ENCODE data around the gene TIGD6. TPM values are rescaled to one million over a fixed set of nuclear protein-coding genes. Genes with fewer than 3 reads are reported as not detected.
"Not testable (repeated sequence)": the region's sequence is repeated elsewhere in the genome, so short reads cannot be mapped to it uniquely, and the experiment has no call there.

The TIGD6 gene
- total RNA-seq, 2 donors from 2014 or later, result 1.4 to 2.0 TPM

DNA sequence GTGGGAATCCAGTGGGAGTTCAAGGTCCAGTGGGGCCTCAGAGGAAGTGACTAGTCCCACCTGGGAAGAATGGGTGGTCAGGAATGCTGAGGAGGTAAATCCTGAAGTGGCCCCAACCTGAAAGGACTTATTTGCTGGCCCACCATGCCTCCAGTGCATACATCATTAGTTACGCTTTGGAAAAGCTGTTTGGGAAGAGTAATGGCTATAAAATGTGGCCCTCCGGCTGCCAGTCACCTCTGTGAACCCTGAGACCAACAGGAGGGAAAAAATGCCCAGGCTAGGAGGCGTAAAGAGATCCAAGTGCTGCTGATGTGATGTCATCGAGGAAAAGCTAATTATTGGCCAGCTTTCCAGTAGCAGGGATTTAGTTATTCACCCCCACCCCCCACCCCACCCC is 42.6 kb downstream of the TIGD6 start:
- no peaks in the 10 kb centered on the region for H3K9me3 ChIP-seq (ENCODE audit: control insufficient read depth, low read length, poor library complexity, severe bottlenecking)
- Mint-ChIP-seq H3K27ac (no peak overlapping the region), H3K4me3 (no peak overlapping the region), H3K36me3 (ENCODE audit: low read depth) (peaks cover 2% of the 10 kb centered on the region), H3K4me1 (peaks cover 31% of the 10 kb centered on the region), H3K27me3 (no peaks in the 10 kb centered on the region)
- no peak for DNase-seq
- ATAC-seq, result no peak

DNA sequence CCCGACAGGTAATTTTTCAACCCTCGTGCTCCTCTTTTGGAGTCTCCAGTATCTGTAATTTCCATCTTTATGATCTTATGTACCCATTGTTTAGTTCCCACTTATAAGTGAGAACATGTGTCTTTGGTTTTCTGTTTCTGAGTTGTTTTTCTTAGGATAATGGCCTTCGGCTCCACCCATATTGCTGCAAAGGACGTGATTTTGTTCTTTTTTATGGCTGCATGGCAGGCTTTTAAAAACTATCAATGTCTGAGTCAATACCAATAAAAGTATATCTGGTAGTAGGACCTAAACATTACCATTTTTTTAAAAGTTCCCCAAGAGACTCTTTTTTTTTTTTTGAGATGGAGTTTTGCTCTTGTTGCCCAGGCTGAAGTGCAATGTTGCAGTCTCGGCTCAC is 43.8 kb downstream of the TIGD6 start:
- Mint-ChIP-seq H3K27ac (no peak overlapping the region), H3K36me3 (ENCODE audit: low read depth) (no peaks in the 10 kb centered on the region), H3K27me3 (peaks cover 2% of the 10 kb centered on the region), H3K4me3 (no peak overlapping the region), H3K4me1 (peaks cover 22% of the 10 kb centered on the region)
- DNase-seq, result no peak
- H3K9me3 ChIP-seq (ENCODE audit: control insufficient read depth, low read length, poor library complexity, severe bottlenecking), result no peaks in the 10 kb centered on the region
- no peak for ATAC-seq

DNA sequence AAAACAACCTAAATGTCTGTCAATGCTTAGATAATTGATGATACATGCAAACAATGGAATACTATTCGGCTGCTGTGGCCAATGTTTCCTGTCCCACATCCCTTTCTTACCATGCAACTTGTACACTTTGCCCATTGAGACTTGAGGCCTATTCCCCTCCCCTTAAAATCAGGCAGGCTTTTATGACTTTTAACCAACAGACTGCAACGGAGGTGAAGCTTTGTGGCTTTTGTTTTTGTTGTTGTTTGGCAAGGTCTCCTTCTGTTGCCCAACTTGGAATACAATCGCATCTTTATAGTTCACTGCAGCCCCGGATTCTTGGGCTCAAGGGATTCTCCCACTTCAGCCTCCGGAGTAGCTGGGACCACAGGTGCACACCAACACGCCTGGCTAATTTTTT is 45.7 kb downstream of the TIGD6 start:
- no peaks in the 10 kb centered on the region for H3K9me3 ChIP-seq (ENCODE audit: control insufficient read depth, low read length, poor library complexity, severe bottlenecking)
- peaks cover 11% of the 10 kb centered on the region for H3K27me3 Mint-ChIP-seq
- no peak overlapping the region for H3K27ac Mint-ChIP-seq
- DNase-seq (no peak), ATAC-seq (no peak)
- no peak overlapping the region for H3K4me3 Mint-ChIP-seq
- no peaks in the 10 kb centered on the region for H3K36me3 Mint-ChIP-seq (ENCODE audit: low read depth)
- H3K4me1 Mint-ChIP-seq, result peaks cover 8% of the 10 kb centered on the region

DNA sequence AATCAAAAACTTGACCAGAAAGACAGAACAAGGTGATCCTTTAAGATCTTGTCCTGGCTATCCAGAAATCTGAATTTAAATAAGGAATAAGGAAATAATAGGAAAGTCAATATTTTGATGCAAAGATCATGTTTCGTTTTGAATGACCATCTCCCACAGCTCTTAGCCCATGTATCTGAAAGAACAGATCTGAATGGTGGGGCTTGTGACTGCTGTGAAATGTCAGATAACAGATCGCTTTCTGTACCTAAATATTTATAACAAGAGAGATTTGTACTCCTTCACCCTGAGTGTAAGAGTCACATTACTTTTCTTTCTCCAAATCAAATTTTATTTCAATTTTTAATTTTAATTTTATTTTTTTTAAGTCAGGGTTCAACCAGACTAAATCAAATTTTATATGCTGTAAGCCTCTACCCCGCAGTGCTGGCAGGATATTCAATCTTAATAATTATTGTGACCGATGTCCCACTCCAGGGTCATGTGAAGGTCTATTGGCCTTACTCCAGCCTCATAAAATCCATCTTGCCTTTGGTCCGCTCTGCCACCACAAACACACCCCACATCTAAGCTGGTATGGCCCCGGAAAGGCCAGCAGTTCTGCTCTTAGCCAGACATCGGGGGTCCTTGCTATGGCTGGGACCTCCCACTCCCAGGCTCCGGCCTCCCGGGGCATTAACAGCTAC is 46.9 kb downstream of the TIGD6 start:
- Mint-ChIP-seq H3K36me3 (ENCODE audit: low read depth) (peaks cover under 1% of the 10 kb centered on the region), H3K4me3 (no peak overlapping the region), H3K27me3 (peaks cover 21% of the 10 kb centered on the region), H3K27ac (no peak overlapping the region), H3K4me1 (no peaks in the 10 kb centered on the region)
- no peaks in the 10 kb centered on the region for H3K9me3 ChIP-seq (ENCODE audit: control insufficient read depth, low read length, poor library complexity, severe bottlenecking)
- DNase-seq (no peak), ATAC-seq (no peak)

DNA sequence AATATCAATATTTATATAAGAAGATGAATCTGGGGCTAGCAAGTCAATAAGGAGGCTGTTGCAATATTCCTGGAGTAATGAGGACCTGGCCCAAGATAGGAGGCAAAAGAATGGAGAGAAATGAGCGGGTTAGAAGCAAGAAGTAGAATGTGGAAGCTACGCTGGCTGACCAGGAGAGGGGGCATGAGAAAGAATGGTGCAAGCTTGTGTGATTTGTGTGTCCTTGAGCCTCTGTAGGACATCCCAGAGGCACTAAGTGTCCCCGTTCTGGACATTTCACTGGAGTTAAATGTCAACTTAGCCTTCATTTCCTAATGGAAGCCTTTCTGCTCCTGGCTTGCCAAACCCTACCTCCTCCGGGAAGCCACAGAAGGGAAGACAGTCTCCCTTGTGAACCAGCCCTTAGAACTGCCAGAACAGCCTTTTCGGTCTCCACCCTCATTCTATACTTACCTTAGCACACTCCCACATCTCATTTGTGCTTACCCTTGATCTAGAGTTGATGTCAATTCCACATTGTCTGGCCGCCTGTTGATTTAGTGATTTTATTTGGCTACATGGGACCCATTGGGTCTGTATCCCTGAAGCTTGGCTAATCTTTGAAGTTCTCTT is 49.2 kb downstream of the TIGD6 start:
- no peak overlapping the region for H3K27ac Mint-ChIP-seq
- H3K36me3 Mint-ChIP-seq (ENCODE audit: low read depth), result peaks cover 4% of the 10 kb centered on the region
- no peaks in the 10 kb centered on the region for H3K9me3 ChIP-seq (ENCODE audit: control insufficient read depth, low read length, poor library complexity, severe bottlenecking)
- peaks cover 40% of the 10 kb centered on the region for H3K27me3 Mint-ChIP-seq
- ATAC-seq (no peak), DNase-seq (no peak)
- no peaks in the 10 kb centered on the region for H3K4me1 Mint-ChIP-seq
- H3K4me3 Mint-ChIP-seq, result no peak overlapping the region

DNA sequence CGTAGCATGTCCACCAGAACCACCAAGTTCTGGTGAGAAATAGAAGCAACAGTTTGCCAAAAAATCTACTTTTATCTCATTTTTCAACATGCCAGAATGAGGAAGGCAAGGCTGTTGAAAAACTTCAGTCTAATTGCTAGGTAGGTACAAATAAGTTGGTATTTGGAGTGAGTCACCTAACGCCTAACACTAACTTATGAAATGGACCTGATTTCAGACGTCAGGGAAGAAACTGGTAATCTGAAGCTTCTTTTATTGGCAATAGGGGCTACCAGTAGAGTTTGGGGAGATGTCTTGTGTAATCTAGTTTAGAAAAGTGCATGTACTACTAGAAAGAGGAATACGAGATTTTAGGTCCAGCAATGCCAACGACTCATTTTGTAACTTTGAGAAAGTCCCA is 51.5 kb downstream of the TIGD6 start:
- no peak overlapping the region for H3K27ac Mint-ChIP-seq
- no peak overlapping the region for H3K4me3 Mint-ChIP-seq
- H3K36me3 Mint-ChIP-seq (ENCODE audit: low read depth), result peaks cover 4% of the 10 kb centered on the region
- no peaks in the 10 kb centered on the region for H3K4me1 Mint-ChIP-seq
- H3K9me3 ChIP-seq (ENCODE audit: control insufficient read depth, low read length, poor library complexity, severe bottlenecking), result no peaks in the 10 kb centered on the region
- DNase-seq (no peak), ATAC-seq (no peak)
- peaks cover 44% of the 10 kb centered on the region for H3K27me3 Mint-ChIP-seq

DNA sequence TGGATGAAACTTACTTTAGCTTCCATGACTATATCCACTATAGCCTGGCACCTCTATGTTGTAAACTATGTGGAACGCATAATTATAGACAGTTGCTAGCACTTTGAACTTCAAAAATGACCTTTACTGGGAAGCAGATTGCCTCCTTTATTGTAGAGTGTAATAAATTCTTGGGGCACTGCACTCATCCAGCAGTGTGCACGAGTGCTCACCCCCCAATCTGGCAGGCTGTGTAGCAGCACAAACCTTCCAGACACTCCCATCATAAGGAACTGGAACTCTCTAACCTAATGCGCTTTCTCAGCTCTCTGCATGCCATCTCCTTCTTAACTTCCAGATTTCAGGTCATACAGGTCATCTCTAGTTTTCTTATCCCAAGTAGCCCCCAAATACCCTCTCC is 54.3 kb downstream of the TIGD6 start:
- H3K9me3 ChIP-seq (ENCODE audit: control insufficient read depth, low read length, poor library complexity, severe bottlenecking), result no peaks in the 10 kb centered on the region
- Mint-ChIP-seq H3K4me1 (peaks cover 3% of the 10 kb centered on the region), H3K27ac (no peak overlapping the region), H3K4me3 (no peak overlapping the region), H3K36me3 (ENCODE audit: low read depth) (peaks cover 4% of the 10 kb centered on the region), H3K27me3 (peaks cover 45% of the 10 kb centered on the region)
- ATAC-seq, result no peak
- DNase-seq, result no peak

DNA sequence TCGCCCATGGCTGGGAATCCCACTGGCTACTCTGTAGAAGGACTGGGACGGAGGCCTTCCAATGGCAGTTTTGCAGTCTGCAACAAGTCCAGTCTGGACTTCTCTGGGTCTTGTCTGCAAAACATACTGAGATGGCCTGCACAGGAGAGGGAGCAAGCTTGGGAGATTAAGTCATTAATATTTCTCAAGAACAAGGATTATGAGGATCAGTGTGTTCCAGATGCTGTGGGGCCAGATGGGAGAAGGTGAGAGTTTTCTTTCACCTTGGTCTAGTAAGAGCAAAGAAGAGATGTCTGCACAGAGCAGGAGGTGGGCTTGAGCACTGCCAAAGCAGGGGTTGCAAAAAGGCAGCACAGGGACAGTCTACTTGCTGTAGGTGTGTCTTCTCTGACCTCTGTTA is 55.8 kb downstream of the TIGD6 start, which contains the start of gene PDE6A:
Gene PDE6A (minus strand): TSS at position 128 of the 400 bp plus-strand sequence. CDS start 120 bp downstream, at position 8.
- H3K27ac Mint-ChIP-seq, result no peak within 1 kb of the TSS
- peaks cover 4% of the 10 kb centered on the region for H3K36me3 Mint-ChIP-seq (ENCODE audit: low read depth)
- no peaks in the 10 kb centered on the region for H3K9me3 ChIP-seq (ENCODE audit: control insufficient read depth, low read length, poor library complexity, severe bottlenecking)
- peaks cover 3% of the 10 kb centered on the region for H3K4me1 Mint-ChIP-seq
- H3K4me3 Mint-ChIP-seq, result no peak within 1 kb of the TSS
- DNase-seq, result no peak
- ATAC-seq, result no peak
- peaks cover 45% of the 10 kb centered on the region for H3K27me3 Mint-ChIP-seq

DNA sequence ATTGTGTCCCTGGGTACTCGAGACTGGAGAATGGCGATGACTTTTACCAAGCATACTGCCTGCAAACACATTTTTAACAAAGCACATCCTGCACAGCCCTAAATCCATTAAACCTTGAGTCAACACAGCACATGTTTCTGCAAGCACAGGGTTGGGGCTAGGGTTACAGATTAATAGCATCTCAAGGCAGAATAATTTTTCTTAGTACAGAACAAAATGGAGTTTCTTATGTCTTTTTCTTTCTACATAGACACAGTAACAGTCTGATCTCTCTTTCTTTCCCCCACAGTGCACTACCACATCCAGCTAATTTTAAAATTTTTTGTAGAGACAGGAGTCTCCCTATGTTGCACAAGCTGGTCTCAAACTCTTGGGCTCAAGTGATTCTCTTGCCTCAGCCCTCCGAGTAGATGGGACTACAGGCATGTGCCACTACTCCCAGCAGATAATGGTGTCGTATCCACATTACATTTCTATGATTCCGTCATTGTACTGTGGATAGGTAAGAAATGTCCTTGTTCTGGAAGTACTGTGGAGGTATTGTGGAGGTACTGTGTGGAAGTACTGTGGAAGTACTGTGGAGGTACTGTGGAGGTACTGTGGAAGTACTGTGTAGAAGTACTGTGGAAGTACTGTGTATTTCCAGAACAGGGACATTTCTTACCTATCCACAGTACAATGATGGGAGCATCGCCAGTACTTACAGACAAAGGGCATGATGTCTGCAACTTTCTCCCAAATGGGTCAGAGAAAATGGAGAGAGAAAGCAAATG is 57.1 kb downstream of the TIGD6 start:
- not testable (repeated sequence) for H3K9me3 ChIP-seq (ENCODE audit: control insufficient read depth, low read length, poor library complexity, severe bottlenecking); H3K4me1 Mint-ChIP-seq; H3K27ac Mint-ChIP-seq; ATAC-seq; H3K4me3 Mint-ChIP-seq; H3K36me3 Mint-ChIP-seq (ENCODE audit: low read depth); DNase-seq
- H3K27me3 Mint-ChIP-seq, result peaks cover 34% of the 10 kb centered on the region

Other genes with a start within 250 kb of the TIGD6 start
- gene PDE6A, start 55.9 kb downstream of the TIGD6 start, total RNA-seq, result not detected
- 1 to 10 TPM; 4.6 to 5.2 TPM for gene SLC26A2, start 39.9 kb downstream of the TIGD6 start, total RNA-seq
- 10 to 100 TPM; 31.9 to 40.8 TPM for gene HMGXB3, start 85 bp upstream of the TIGD6 start, total RNA-seq
- gene CSF1R, start 85.9 kb upstream of the TIGD6 start, total RNA-seq, result 1 to 10 TPM; 2.7 to 3.4 TPM
- under 1 TPM in 1 of 2 donors, not detected in 1; 0.57 TPM for gene PDGFRB, start 155.2 kb upstream of the TIGD6 start, total RNA-seq
- gene CDX1, start 166.1 kb upstream of the TIGD6 start, total RNA-seq, result not detected
- not detected for gene SLC6A7, start 189.4 kb upstream of the TIGD6 start, total RNA-seq